K562 (cell line): ENCODE results near the gene PSMA2. TPM values are rescaled to one million over a fixed set of nuclear protein-coding genes. Genes with fewer than 3 reads are reported as not detected.

Experiments used
- C11orf30 ChIP-seq: fragments of 450-650 bp; IDR thresholded peaks from 2 replicates; pipeline ENCODE4 v1.6.1; 2016; ENCODE audit warnings: low read depth, mild to moderate bottlenecking
- CBX3 ChIP-seq, 2 experiments: IDR thresholded peaks; 1 replicate in 1 of 2; 2 replicates in 1 of 2; pipeline ENCODE4 v1.6.1; 2012; ENCODE audit warnings: inconsistent platforms in 2 of 2, low read length in 2 of 2, borderline replicate concordance in 1 of 2, control low read depth in 1 of 2
- CTCF ChIP-seq, 3 experiments: IDR thresholded peaks in 2 of 3; conservative IDR thresholded peaks in 1 of 3; 2 replicates each; pipeline ENCODE4 v1.5.1; 2011 to 2012; ENCODE audit warnings: low read length in 3 of 3, mild to moderate bottlenecking in 3 of 3, control low read depth in 2 of 3, improper control_type of control experiment in 1 of 3, inconsistent platforms in 1 of 3, low read depth in 1 of 3, mixed read lengths in 1 of 3, moderate library complexity in 1 of 3; ENCODE audit not compliant: insufficient read depth in 2 of 3
- CTCFL ChIP-seq: IDR thresholded peaks from 2 replicates; pipeline ENCODE4 v1.6.1; 2011; ENCODE audit warnings: borderline replicate concordance, low read depth, mild to moderate bottlenecking, moderate library complexity, low read length; ENCODE audit not compliant: insufficient read depth, poor library complexity, severe bottlenecking
- EGR1 ChIP-seq: fragments of 450-650 bp; conservative IDR thresholded peaks from 2 replicates; pipeline ENCODE4 v1.6.1; 2017; ENCODE audit warnings: mild to moderate bottlenecking
- FOSL1 ChIP-seq: fragments of 200-800 bp; sonication (Bioruptor generic); conservative IDR thresholded peaks from 2 replicates; pipeline ENCODE4 v1.6.1; 2016; ENCODE audit warnings: missing genetic modification characterization, missing compliant biosample characterization
- FOXA1 ChIP-seq: fragments of 450-650 bp; IDR thresholded peaks from 2 replicates; pipeline ENCODE4 v1.6.1; 2016; ENCODE audit warnings: mild to moderate bottlenecking, borderline replicate concordance
- FOXM1 ChIP-seq, 2 experiments: fragments of 450-650 bp in 1 of 2; sonication (generic) in 1 of 2; formaldehyde crosslinking in 1 of 2; IDR thresholded peaks; 2 replicates each; pipeline versions ENCODE4 v1.6.1 to v1.9.0; 2017 to 2022; ENCODE audit warnings: low read depth in 2 of 2, mild to moderate bottlenecking in 2 of 2, missing genetic modification reagents in 1 of 2, moderate library complexity in 1 of 2
- FOXP4 ChIP-seq: sonication (generic); formaldehyde crosslinking; IDR thresholded peaks from 2 replicates; pipeline ENCODE4 v1.8.0; 2022; ENCODE audit warnings: mild to moderate bottlenecking, missing genetic modification reagents, borderline replicate concordance
- NFIX ChIP-seq: fragments of 250-450 bp; sonication (Bioruptor Pico); IDR thresholded peaks from 2 replicates; pipeline ENCODE4 v1.4.0; 2020; ENCODE audit warnings: low read depth, mild to moderate bottlenecking, moderate library complexity
- PTBP1 ChIP-seq: fragments of 200-400 bp; formaldehyde crosslinking; IDR thresholded peaks from 2 replicates; pipeline ENCODE4 v1.6.1; 2017; ENCODE audit warnings: low read depth, low read length
- RBM17 ChIP-seq: fragments of 200-400 bp; formaldehyde crosslinking; IDR thresholded peaks from 2 replicates; pipeline ENCODE4 v1.6.1; 2017; ENCODE audit warnings: low read depth, mild to moderate bottlenecking, low read length, borderline replicate concordance
- RHOXF2B ChIP-seq: fragments of 250-450 bp; sonication (Bioruptor Pico); conservative IDR thresholded peaks from 2 replicates; pipeline ENCODE4 v1.5.1; 2021
- SAFB2 ChIP-seq: fragments of 200-400 bp; formaldehyde crosslinking; IDR thresholded peaks from 2 replicates; pipeline ENCODE4 v1.6.1; 2018; ENCODE audit warnings: borderline replicate concordance, low read length, low read depth, moderate library complexity; ENCODE audit not compliant: severe bottlenecking
- SMARCE1 ChIP-seq: fragments of 450-650 bp; IDR thresholded peaks from 2 replicates; pipeline ENCODE4 v1.7.1; 2016; ENCODE audit warnings: mild to moderate bottlenecking
- TAF1 ChIP-seq: IDR thresholded peaks from 2 replicates; pipeline ENCODE4 v1.6.1; 2011; ENCODE audit warnings: mild to moderate bottlenecking, low read length, moderate library complexity; ENCODE audit not compliant: insufficient read depth, control insufficient read depth, severe bottlenecking; ENCODE audit errors: extremely low read depth
- ZBTB34 ChIP-seq: fragments of 250-450 bp; sonication (Bioruptor Pico); IDR thresholded peaks from 2 replicates; pipeline ENCODE4 v1.8.0; 2021; ENCODE audit warnings: mild to moderate bottlenecking, moderate library complexity
- ZNF217 ChIP-seq: sonication (generic); formaldehyde crosslinking; IDR thresholded peaks from 2 replicates; pipeline ENCODE4 v1.8.0; 2022; ENCODE audit warnings: mild to moderate bottlenecking, missing genetic modification reagents
- ZNF766 ChIP-seq: fragments of 200-800 bp; sonication (Bioruptor generic); conservative IDR thresholded peaks from 2 replicates; pipeline ENCODE4 v1.6.1; 2016; ENCODE audit warnings: missing genetic modification characterization, missing compliant biosample characterization
- polyA plus RNA-seq, 8 experiments: library from polyadenylated mRNA; depleted of rRNA in 4 of 8; stranded (reverse) in 5 of 8; unstranded in 3 of 8; fragments of >200 nt; fragmentation: Nextera tagmentation in 2 of 8; fragmentation: Illumina TruSeq in 1 of 8; extraction: Ambion mirVana in 2 of 8; extraction: Trizol in 1 of 8; gene quantifications; 2 replicates each; pipeline versions ENCODE4 v1.2.1 to v1.2.3, GENCODE V29; 2011 to 2014; ENCODE audit warnings: inconsistent platforms in 1 of 8, missing spikeins in 1 of 8
- total RNA-seq, 7 experiments: library from RNA; depleted of rRNA in 6 of 7; stranded (reverse); fragments of >200 nt in 6 of 7; fragmentation: Illumina TruSeq in 2 of 7; extraction: Trizol in 2 of 7; gene quantifications; 2 replicates each; pipeline versions ENCODE4 v1.2.1 to v1.2.3, GENCODE V29; 2011 to 2021; ENCODE audit warnings: low replicate concordance in 1 of 7

Gene PSMA2
- total and polyA plus RNA-seq, 9 of the 15 experiments (the other 6 are each of a cell fraction or from before 2014, with no cell fraction given), result 91.7 to 1,070 (median 213) TPM

GRCh38 chr7:42869131-42870020, 62.6 kb downstream of the PSMA2 start (continued):
- no peak for TF ChIP-seq ZBTB34 (CRISPR knock-in tag)
- TF ChIP-seq EGR1, result peak; percentile 55
- TF ChIP-seq CBX3 (IDR thresholded peaks at IDR 0.05; ENCODE audit: borderline replicate concordance in 1 of 2, low read length in 2 of 2), result no peak
- no peak for TF ChIP-seq FOXM1 (IDR thresholded peaks at IDR 0.05; ENCODE audit: low read depth)
- TF ChIP-seq FOXM1 (CRISPR knock-in tag; IDR thresholded peaks at IDR 0.05; ENCODE audit: low read depth), result no peak
- TF ChIP-seq ZNF217 (CRISPR knock-in tag), result no peak
- no peak for TF ChIP-seq CTCFL
- TF ChIP-seq FOSL1, result peak; percentile 77
- TF ChIP-seq ZNF766, result no peak
- no peak for TF ChIP-seq FOXP4 (CRISPR knock-in tag)
- TF ChIP-seq TAF1, result no peak
- TF ChIP-seq C11orf30, result peak; percentile 51
- peak; percentile 75 for TF ChIP-seq SMARCE1
- TF ChIP-seq PTBP1, result no peak
- no peak for TF ChIP-seq FOXA1
- TF ChIP-seq SAFB2, result no peak
- no peak for TF ChIP-seq RHOXF2B (CRISPR knock-in tag)
- no peak for TF ChIP-seq CTCF (IDR thresholded peaks at IDR 0.05 in 2 of 3, conservative IDR thresholded peaks at IDR 0.05 in 1 of 3; ENCODE audit: insufficient read depth in 2 of 3, low read depth in 1 of 3, low read length in 3 of 3)
- no peak for TF ChIP-seq RBM17
- TF ChIP-seq NFIX (CRISPR knock-in tag), result no peak
